HepG2 (cell line): ENCODE results near the gene VPS25.

Experiments used
- CBX2 ChIP-seq, 2 experiments: fragments of 200-600 bp in 1 of 2; sonication (generic); formaldehyde crosslinking in 1 of 2; IDR thresholded peaks; 2 replicates each; pipeline versions ENCODE4 v1.7.0 to v1.8.1; 2018 to 2022; ENCODE audit warnings: low read depth in 2 of 2, low read length in 1 of 2, mild to moderate bottlenecking in 1 of 2, missing genetic modification reagents in 1 of 2
- MEIS1 ChIP-seq: sonication (generic); formaldehyde crosslinking; IDR thresholded peaks from 2 replicates; pipeline ENCODE4 v1.9.0; 2021; ENCODE audit warnings: mild to moderate bottlenecking, missing genetic modification reagents, moderate library complexity, borderline replicate concordance
- MIER3 ChIP-seq: IDR thresholded peaks from 2 replicates; pipeline ENCODE4 v1.6.1; 2016; ENCODE audit warnings: missing compliant biosample characterization, borderline replicate concordance
- NCOA1 ChIP-seq: sonication (generic); formaldehyde crosslinking; IDR thresholded peaks from 2 replicates; pipeline ENCODE4 v1.9.0; 2021; ENCODE audit warnings: missing genetic modification reagents
- PLRG1 ChIP-seq: fragments of 450-650 bp; conservative IDR thresholded peaks from 2 replicates; pipeline ENCODE4 v1.6.1; 2016
- SMC3 ChIP-seq: IDR thresholded peaks from 2 replicates; pipeline ENCODE4 v1.6.1; 2011; ENCODE audit warnings: low read length, improper control_type of control experiment
- STAG1 ChIP-seq: sonication (generic); formaldehyde crosslinking; IDR thresholded peaks from 2 replicates; pipeline ENCODE4 v1.4.0; 2020; ENCODE audit warnings: missing genetic modification reagents
- TOPORS ChIP-seq: sonication (generic); formaldehyde crosslinking; IDR thresholded peaks from 2 replicates; pipeline ENCODE4 v1.8.0; 2023; ENCODE audit warnings: mild to moderate bottlenecking, missing genetic modification reagents
- ZFP41 ChIP-seq: sonication (generic); formaldehyde crosslinking; IDR thresholded peaks from 2 replicates; pipeline ENCODE4 v1.4.0; 2020; ENCODE audit warnings: mild to moderate bottlenecking, missing genetic modification reagents, borderline replicate concordance
- ZNF121 ChIP-seq: sonication (generic); formaldehyde crosslinking; IDR thresholded peaks from 2 replicates; pipeline ENCODE4 v1.5.0; 2020; ENCODE audit warnings: mild to moderate bottlenecking, missing genetic modification reagents
- ZNF124 ChIP-seq: sonication (generic); formaldehyde crosslinking; IDR thresholded peaks from 2 replicates; pipeline ENCODE4 v1.4.0; 2020; ENCODE audit warnings: missing genetic modification reagents
- TF ChIP-seq, protein P1 (sequence below): IDR thresholded peaks from 2 replicates; pipeline ENCODE4 v1.6.1; 2016; ENCODE audit warnings: low read depth, missing genetic modification reagents, missing compliant biosample characterization

DNA sequence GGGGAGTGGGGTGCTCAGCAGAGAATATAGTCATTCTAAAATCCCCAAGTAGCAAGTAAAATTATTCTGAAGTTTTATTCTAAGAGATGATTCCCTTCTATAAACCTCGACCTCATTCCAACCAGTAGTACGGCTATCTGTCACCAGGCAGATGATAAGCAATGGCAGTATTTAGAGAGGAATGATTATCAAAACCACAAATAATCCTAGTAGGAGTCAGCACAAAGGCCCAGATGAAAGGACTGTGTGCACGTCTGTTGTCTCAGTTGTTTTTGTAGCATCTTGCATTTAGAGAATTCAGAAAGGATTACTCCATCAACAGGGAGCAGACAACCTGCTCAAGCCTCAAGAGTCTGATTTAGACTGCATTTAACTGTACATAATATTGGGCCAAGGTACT, 49.6 kb upstream of the VPS25 start:
- TF ChIP-seq MIER3 (no peak), ZNF121 (no peak), PLRG1 (no peak), MEIS1 (CRISPR knock-in tag) (no peak), ZNF124 (no peak), CBX2 (IDR thresholded peaks at IDR 0.05; ENCODE audit: low read depth, low read length) (no peak), CBX2 (CRISPR knock-in tag; IDR thresholded peaks at IDR 0.05; ENCODE audit: low read depth) (no peak), NCOA1 (no peak), TOPORS (CRISPR knock-in tag) (no peak), SMC3 (no peak), STAG1 (CRISPR knock-in tag) (no peak), ZFP41 (CRISPR knock-in tag) (no peak)
- TF ChIP-seq, protein P1, sequence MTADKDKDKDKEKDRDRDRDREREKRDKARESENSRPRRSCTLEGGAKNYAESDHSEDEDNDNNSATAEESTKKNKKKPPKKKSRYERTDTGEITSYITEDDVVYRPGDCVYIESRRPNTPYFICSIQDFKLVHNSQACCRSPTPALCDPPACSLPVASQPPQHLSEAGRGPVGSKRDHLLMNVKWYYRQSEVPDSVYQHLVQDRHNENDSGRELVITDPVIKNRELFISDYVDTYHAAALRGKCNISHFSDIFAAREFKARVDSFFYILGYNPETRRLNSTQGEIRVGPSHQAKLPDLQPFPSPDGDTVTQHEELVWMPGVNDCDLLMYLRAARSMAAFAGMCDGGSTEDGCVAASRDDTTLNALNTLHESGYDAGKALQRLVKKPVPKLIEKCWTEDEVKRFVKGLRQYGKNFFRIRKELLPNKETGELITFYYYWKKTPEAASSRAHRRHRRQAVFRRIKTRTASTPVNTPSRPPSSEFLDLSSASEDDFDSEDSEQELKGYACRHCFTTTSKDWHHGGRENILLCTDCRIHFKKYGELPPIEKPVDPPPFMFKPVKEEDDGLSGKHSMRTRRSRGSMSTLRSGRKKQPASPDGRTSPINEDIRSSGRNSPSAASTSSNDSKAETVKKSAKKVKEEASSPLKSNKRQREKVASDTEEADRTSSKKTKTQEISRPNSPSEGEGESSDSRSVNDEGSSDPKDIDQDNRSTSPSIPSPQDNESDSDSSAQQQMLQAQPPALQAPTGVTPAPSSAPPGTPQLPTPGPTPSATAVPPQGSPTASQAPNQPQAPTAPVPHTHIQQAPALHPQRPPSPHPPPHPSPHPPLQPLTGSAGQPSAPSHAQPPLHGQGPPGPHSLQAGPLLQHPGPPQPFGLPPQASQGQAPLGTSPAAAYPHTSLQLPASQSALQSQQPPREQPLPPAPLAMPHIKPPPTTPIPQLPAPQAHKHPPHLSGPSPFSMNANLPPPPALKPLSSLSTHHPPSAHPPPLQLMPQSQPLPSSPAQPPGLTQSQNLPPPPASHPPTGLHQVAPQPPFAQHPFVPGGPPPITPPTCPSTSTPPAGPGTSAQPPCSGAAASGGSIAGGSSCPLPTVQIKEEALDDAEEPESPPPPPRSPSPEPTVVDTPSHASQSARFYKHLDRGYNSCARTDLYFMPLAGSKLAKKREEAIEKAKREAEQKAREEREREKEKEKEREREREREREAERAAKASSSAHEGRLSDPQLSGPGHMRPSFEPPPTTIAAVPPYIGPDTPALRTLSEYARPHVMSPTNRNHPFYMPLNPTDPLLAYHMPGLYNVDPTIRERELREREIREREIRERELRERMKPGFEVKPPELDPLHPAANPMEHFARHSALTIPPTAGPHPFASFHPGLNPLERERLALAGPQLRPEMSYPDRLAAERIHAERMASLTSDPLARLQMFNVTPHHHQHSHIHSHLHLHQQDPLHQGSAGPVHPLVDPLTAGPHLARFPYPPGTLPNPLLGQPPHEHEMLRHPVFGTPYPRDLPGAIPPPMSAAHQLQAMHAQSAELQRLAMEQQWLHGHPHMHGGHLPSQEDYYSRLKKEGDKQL (CRISPR knock-in tag) = no peak
